D721Med (cell line): ENCODE measurements around the gene KIF6.

Experiments
- DNase-seq: peaks from one replicate; pipeline ENCODE4 v3.0.0; 2011; ENCODE audit warnings: low spot score; ENCODE audit not compliant: insufficient read length
- FAIRE-seq: peaks from 2 replicates; lab custom pipeline; 2011; peaks lifted over from hg19 to GRCh38; lab: Jason Lieb, UNC
- TF ChIP-seq, protein P1 (sequence below): IDR thresholded peaks from 2 replicates; pipeline ENCODE4 v1.5.1; 2012; ENCODE audit warnings: mild to moderate bottlenecking, control low read depth; ENCODE audit not compliant: insufficient read depth; ENCODE audit errors: missing control alignments

The KIF6 gene

DNA sequence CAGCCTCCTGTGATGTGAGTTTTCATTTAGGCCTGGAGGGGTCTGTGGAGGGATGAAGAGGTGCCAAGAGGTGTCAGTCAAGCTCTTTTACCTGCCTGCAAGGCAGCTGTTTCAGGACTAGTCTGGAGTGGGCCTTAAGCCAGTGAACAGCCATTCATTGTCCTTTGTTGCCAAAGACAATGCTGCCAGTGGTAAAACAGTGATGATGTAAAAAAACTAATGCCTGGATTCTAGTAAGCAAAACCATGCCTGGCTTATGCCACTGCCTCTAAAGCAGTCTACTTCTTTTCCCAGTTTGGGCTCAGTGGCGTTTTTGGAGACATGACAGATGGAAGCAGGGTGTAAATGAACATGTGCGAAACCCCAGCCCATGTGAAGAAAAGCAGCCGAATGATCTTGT lies 309.2 kb downstream of the KIF6 start:
- TF ChIP-seq, protein P1, sequence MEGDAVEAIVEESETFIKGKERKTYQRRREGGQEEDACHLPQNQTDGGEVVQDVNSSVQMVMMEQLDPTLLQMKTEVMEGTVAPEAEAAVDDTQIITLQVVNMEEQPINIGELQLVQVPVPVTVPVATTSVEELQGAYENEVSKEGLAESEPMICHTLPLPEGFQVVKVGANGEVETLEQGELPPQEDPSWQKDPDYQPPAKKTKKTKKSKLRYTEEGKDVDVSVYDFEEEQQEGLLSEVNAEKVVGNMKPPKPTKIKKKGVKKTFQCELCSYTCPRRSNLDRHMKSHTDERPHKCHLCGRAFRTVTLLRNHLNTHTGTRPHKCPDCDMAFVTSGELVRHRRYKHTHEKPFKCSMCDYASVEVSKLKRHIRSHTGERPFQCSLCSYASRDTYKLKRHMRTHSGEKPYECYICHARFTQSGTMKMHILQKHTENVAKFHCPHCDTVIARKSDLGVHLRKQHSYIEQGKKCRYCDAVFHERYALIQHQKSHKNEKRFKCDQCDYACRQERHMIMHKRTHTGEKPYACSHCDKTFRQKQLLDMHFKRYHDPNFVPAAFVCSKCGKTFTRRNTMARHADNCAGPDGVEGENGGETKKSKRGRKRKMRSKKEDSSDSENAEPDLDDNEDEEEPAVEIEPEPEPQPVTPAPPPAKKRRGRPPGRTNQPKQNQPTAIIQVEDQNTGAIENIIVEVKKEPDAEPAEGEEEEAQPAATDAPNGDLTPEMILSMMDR, result no peak
- FAIRE-seq (no peak), DNase-seq (no peak)

- DNase-seq (no peak), FAIRE-seq (no peak)
- TF ChIP-seq, protein P1, result no peak
These were observed 309.7 kb downstream of the KIF6 start for GRCh38 chr6:39415482-39415881.

GRCh38 chr6:39411465-39411864 lies 313.7 kb downstream of the KIF6 start:
- DNase-seq (no peak), FAIRE-seq (no peak)
- TF ChIP-seq, protein P1, result no peak

GRCh38 chr6:39411001-39411400 lies 314.2 kb downstream of the KIF6 start:
- FAIRE-seq (no peak), DNase-seq (no peak)
- TF ChIP-seq, protein P1, result no peak

- FAIRE-seq (no peak), DNase-seq (no peak)
- TF ChIP-seq, protein P1, result no peak
These were observed 315.3 kb downstream of the KIF6 start for GRCh38 chr6:39409889-39410288.

DNA sequence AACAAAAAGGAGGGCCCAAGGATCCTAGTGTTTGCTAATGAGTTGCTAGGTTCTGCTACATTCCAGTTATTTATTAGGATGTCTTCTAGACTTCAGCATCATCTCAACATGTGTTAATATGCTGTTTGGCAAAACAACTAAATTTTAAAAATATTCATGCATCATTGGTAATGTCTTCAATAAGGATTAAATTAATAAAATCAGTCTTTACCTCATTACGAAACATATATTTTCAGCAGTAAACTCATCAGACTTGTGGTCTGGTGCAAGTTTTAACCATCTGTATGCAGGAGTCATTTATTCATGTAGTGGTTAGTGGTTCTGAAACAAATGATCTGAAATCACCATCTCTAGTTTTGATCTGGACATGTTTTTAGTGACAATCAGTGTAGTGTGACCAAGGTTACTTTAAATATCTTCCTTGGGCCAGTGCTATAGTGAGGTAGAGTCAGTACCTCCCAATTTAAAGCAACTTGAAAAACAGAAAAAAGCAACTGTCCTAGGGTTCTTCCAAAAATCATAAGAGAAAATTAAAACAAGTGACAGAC lies 317.7 kb downstream of the KIF6 start:
- TF ChIP-seq, protein P1, result no peak
- FAIRE-seq, result no peak
- DNase-seq, result no peak

DNA sequence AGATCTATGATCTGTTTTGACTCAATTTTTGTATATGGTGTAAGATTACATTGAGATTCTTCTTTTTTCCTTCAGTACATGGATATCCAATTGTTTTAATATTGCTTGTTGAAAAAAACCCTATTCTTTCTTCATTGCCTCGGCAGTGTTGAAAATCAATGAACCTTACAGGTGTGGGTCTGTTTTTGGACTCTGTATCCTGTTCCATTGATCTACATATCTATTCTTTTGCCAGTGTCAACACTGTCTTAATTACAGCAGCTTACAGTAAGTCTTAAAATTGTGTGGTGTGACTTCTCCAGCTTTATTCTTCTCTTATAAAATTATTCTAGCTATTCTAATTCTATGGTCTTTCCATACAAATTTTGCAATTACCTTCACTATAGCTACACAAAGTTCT lies 320.9 kb downstream of the KIF6 start:
- TF ChIP-seq, protein P1, result no peak
- DNase-seq (no peak), FAIRE-seq (no peak)
